AG09319 (cell line): ENCODE measurements around the gene HMGB4.

ENCODE experiments used
- DNase-seq: peaks from one replicate; pipeline ENCODE4 v3.0.0-alpha.2; 2010; ENCODE audit warnings: low read depth; ENCODE audit errors: extremely low read depth
- CTCF ChIP-seq: IDR thresholded peaks from 2 replicates; pipeline ENCODE4 v1.5.1; 2011; ENCODE audit warnings: low read depth, mild to moderate bottlenecking, inconsistent platforms, low read length, moderate library complexity

The HMGB4 gene

DNA sequence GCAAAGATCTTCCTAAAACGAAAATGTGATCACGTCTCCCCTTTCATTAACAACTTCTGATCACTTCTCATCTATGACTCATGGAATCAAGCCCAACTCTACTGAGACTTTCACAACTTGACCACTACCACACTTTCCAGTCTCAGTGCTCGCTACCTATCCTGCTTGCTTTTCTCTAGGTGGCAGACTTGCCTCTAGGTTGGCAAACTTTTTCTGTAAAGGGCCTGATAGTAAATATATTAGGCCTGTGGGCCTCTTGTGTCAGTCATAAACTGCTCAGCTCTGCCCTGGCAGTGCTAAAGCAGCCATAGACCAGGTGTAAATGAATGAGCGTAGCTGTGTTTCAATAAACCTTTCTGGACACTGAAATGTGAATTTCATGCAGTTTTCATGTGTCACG, 21.5 kb upstream of the HMGB4 start:
- DNase-seq = no peak
- no peak for TF ChIP-seq CTCF

GRCh38 chr1:33844166-33844565, 19.7 kb upstream of the HMGB4 start:
- DNase-seq = no peak
- TF ChIP-seq CTCF = no peak

GRCh38 chr1:33846861-33847260, 17.0 kb upstream of the HMGB4 start:
- no peak for DNase-seq
- no peak for TF ChIP-seq CTCF

- no peak for TF ChIP-seq CTCF
- no peak for DNase-seq
Measured at GRCh38 chr1:33848205-33848937, 15.5 kb upstream of the HMGB4 start.

GRCh38 chr1:33849211-33849610, 14.7 kb upstream of the HMGB4 start:
- DNase-seq = no peak
- no peak for TF ChIP-seq CTCF

GRCh38 chr1:33850481-33850880, 13.4 kb upstream of the HMGB4 start:
- no peak for DNase-seq
- no peak for TF ChIP-seq CTCF

DNA sequence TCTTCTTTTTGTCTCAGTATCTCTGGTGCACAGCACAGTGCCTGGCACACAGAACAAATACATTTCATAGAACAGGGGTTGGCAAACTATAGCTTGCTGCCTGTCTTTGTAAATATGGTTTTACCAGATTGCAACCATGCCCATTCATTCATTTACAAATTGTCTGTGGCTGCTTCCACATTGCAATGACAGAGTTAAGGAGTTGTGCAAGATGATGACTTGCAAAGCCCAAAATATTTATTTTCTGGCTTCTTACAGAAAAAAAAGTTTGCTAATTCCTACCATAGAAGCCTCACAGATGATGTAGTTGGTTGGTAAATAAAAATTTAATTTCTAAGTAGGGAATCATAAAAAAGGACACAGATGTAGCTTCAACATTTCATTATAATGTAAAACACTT, 11.2 kb upstream of the HMGB4 start:
- no peak for TF ChIP-seq CTCF
- peak; percentile 19 for DNase-seq
